HCT116 (cell line): Measurements from ENCODE around the gene ABCB8. TPM values are rescaled to one million over a fixed set of nuclear protein-coding genes. Genes with fewer than 3 reads are reported as not detected.

ENCODE experiments used
- ATAC-seq: fragments of 200-7000 bp; cut with Tn5 transposase; 2 replicates; pipeline ENCODE4 v1.9.1; 2020; ENCODE audit warnings: mild to moderate bottlenecking, moderate library complexity
- BruUV-seq: library from RNA; stranded (reverse); fragments of 400-500 nt; replicated peaks from 2 replicates; lab custom pipeline; 2021; lab: Mats Ljungman, UMichigan
- CTCF ChIA-PET: fragments of 300-600 bp; sonication (Branson Sonifier 250); formaldehyde crosslinking; loops from one replicate; lab custom pipeline; 2021; ENCODE audit warnings: antibody characterized with exemption; lab: Charles Lee
- POLR2A ChIA-PET: fragments of 300-600, 350-600 bp; sonication (Branson Sonifier 250); formaldehyde crosslinking; loops from one replicate; lab custom pipeline; 2021; ENCODE audit warnings: antibody characterized with exemption; lab: Charles Lee
- RAD21 ChIA-PET, 2 experiments: fragments of 300-600 bp; sonication (Branson Sonifier 250); formaldehyde crosslinking; loops; one replicate each; lab custom pipeline; 2023; ENCODE audit warnings: low total read pairs in 2 of 2; ENCODE audit not compliant: uncharacterized antibody in 2 of 2, unreplicated experiment in 2 of 2, low non-redundant PET in 1 of 2; lab: Charles Lee
- DNase-seq: peaks from one replicate; pipeline ENCODE4 v3.0.0-alpha.2; 2010; ENCODE audit warnings: low read depth, low spot score
- H2AFZ ChIP-seq: fragments of 200-600 bp; shearing (Covaris generic), sonication (generic); 2 replicates; pipeline ENCODE4 v1.6.1; 2017; ENCODE audit warnings: low read depth, mixed run types, mixed read lengths, antibody characterized with exemption, low read length; ENCODE audit not compliant: poor library complexity, severe bottlenecking
- H3K27ac ChIP-seq: 2 replicates; pipeline ENCODE4 v1.5.1; 2012; ENCODE audit warnings: low read depth, low read length
- H3K27me3 ChIP-seq: fragments of 200-600 bp; sonication (generic); 2 replicates; pipeline ENCODE4 v1.6.1; 2016; ENCODE audit warnings: mixed run types, low read length, mixed read lengths; ENCODE audit not compliant: insufficient read depth
- H3K36me3 ChIP-seq, 2 experiments: fragments of 200-500 bp in 1 of 2; fragments of 200-600 bp in 1 of 2; sonication (Bioruptor generic) in 1 of 2; sonication (generic) in 1 of 2; 2 replicates each; pipeline versions ENCODE4 v1.5.1 to v1.6.1; 2014 to 2016; ENCODE audit warnings: low read length in 2 of 2, inconsistent platforms in 1 of 2, mixed read lengths in 1 of 2, mixed run types in 1 of 2; ENCODE audit not compliant: insufficient read depth in 2 of 2, control insufficient read depth in 1 of 2
- H3K4me1 ChIP-seq, 2 experiments: fragments of 200-600 bp in 1 of 2; sonication (generic) in 1 of 2; 2 replicates each; pipeline versions ENCODE4 v1.5.1 to v1.6.1; 2012 to 2017; ENCODE audit warnings: low read length in 2 of 2, inconsistent platforms in 1 of 2, mild to moderate bottlenecking in 1 of 2, mixed read lengths in 1 of 2, mixed run types in 1 of 2, moderate library complexity in 1 of 2; ENCODE audit not compliant: insufficient read depth in 2 of 2, control insufficient read depth in 1 of 2
- H3K4me2 ChIP-seq: fragments of 200-600 bp; sonication (generic); 2 replicates; pipeline ENCODE4 v1.6.1; 2017; ENCODE audit warnings: mixed run types, low read length, mixed read lengths
- H3K4me3 ChIP-seq, 2 experiments: fragments of 200-600 bp in 1 of 2; sonication (generic) in 1 of 2; replicated peaks in 1 of 2; 2 replicates each; pipeline ENCODE4 v1.5.1; 2011 to 2016; ENCODE audit warnings: low read length in 2 of 2, control low read depth in 1 of 2, low read depth in 1 of 2, mild to moderate bottlenecking in 1 of 2, mixed read lengths in 1 of 2, mixed run types in 1 of 2
- H3K79me2 ChIP-seq: fragments of 200-600 bp; sonication (generic); 2 replicates; pipeline ENCODE4 v1.6.1; 2017; ENCODE audit warnings: mild to moderate bottlenecking, mixed run types, low read length, moderate library complexity, mixed read lengths; ENCODE audit not compliant: insufficient read depth
- H3K9ac ChIP-seq: fragments of 200-600 bp; sonication (generic); 2 replicates; pipeline ENCODE4 v1.6.1; 2016; ENCODE audit warnings: low read length, mixed read lengths
- H3K9me2 ChIP-seq: fragments of 200-600 bp; sonication (generic), shearing (Covaris generic); 2 replicates; pipeline ENCODE4 v1.6.1; 2017; ENCODE audit warnings: mixed run types, mild to moderate bottlenecking, moderate library complexity; ENCODE audit not compliant: insufficient read depth
- H3K9me3 ChIP-seq, 2 experiments: fragments of 200-500 bp in 1 of 2; fragments of 200-600 bp in 1 of 2; sonication (Bioruptor generic) in 1 of 2; sonication (generic) in 1 of 2; 2 replicates each; pipeline ENCODE4 v1.6.1; 2014 to 2017; ENCODE audit warnings: low read length in 2 of 2, mixed read lengths in 2 of 2, inconsistent platforms in 1 of 2, low read depth in 1 of 2, mild to moderate bottlenecking in 1 of 2, mixed run types in 1 of 2, moderate library complexity in 1 of 2; ENCODE audit not compliant: control insufficient read depth in 1 of 2, insufficient read depth in 1 of 2
- H4K20me1 ChIP-seq: fragments of 200-600 bp; sonication (generic), shearing (Covaris generic); 2 replicates; pipeline ENCODE4 v1.6.1; 2017; ENCODE audit warnings: mixed run types, mild to moderate bottlenecking, moderate library complexity; ENCODE audit not compliant: insufficient read depth
- CTCF ChIP-seq, 3 experiments: fragments of 200-600 bp in 1 of 3; sonication (generic) in 1 of 3; IDR thresholded peaks in 2 of 3; conservative IDR thresholded peaks in 1 of 3; 2 replicates each; pipeline ENCODE4 v1.5.1; 2012 to 2017; ENCODE audit warnings: low read depth in 2 of 3, low read length in 2 of 3, antibody characterized with exemption in 1 of 3, borderline replicate concordance in 1 of 3, control low read depth in 1 of 3, mild to moderate bottlenecking in 1 of 3, mixed read lengths in 1 of 3, mixed run types in 1 of 3, moderate library complexity in 1 of 3; ENCODE audit not compliant: insufficient read depth in 1 of 3
- REST ChIP-seq: IDR thresholded peaks from 2 replicates; pipeline ENCODE4 v1.6.1; 2012; ENCODE audit warnings: low read depth
- intact Hi-C: fragments of 100-400 bp; cut with micrococcal nuclease; formaldehyde crosslinking; loops from 2 replicates; pipeline ENCODE4 v1.10.0; 2022
- total RNA-seq: library from RNA; stranded (reverse); gene quantifications from one replicate; pipeline ENCODE4 v1.2.1, GENCODE V29; 2021; ENCODE audit not compliant: unreplicated experiment

The ABCB8 gene
- total RNA-seq, 1 experiment from 2014 or later = 55.2 TPM

DNA sequence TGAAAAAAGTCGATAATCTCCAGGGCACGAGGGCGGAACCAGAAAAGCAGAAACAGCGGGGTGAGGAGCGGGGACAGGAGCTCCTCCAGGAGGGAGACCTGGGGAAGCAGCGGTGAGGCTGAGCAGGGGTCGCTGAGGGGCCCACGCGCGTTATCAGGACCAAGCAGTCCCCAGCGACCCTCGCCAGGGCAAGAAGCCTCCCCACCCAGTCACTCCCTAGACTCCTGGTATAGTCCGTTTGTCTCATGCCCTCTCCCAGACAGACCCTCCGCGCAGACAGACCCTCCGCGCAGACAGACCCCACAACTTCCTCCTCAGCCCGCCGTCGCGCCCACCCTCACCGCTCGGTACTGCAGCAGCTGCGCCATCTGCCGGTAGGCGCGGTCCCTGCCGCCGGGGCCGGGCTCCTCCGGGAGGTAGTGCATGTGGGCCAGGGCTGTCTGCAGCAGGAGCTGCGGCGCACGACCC lies 10.3 kb upstream of the ABCB8 start:
- TF ChIP-seq REST (no peak), CTCF (IDR thresholded peaks at IDR 0.05 in 2 of 3, conservative IDR thresholded peaks at IDR 0.05 in 1 of 3; ENCODE audit: borderline replicate concordance in 1 of 3, insufficient read depth in 1 of 3, low read depth in 2 of 3, low read length in 2 of 3) (peak in 2 of 3 experiments; percentile 96 to 99; a peak in 4 of 6 replicates)
- TF ChIP-seq, all 23 proteins: peak for 1
- no peak overlapping the region for H2AFZ ChIP-seq
- H4K20me1 ChIP-seq = no peaks in the 10 kb centered on the region
- no peak overlapping the region for H3K4me3 ChIP-seq
- H3K9me2 ChIP-seq = no peaks in the 10 kb centered on the region
- H3K9ac ChIP-seq = peak overlapping the region; percentile 38; the same call in 1 of the 2 replicates
- no peaks in the 10 kb centered on the region for H3K9me3 ChIP-seq
- POLR2A ChIA-PET = interaction anchor here (0.6 to 2.0 kb wide), 3 partner anchors 9 to 43 kb away, joined by 4 to 10 read pairs (median 5); partner anchors contain the start of gene ABCB8
- H3K4me2 ChIP-seq = peak overlapping the region; percentile 60
- no peaks in the 10 kb centered on the region for H3K36me3 ChIP-seq
- RAD21 ChIA-PET = interaction anchor here (0.5 to 1.0 kb wide), 4 partner anchors 9 to 228 kb away, joined by 3 read pairs; no protein-coding TSS in a partner anchor
- peak overlapping the region; percentile 8; the same call in 1 of the 2 replicates for H3K27ac ChIP-seq
- ATAC-seq (peak; percentile 91), DNase-seq (no peak)
- H3K27me3 ChIP-seq = no peaks in the 10 kb centered on the region
- no peaks in the 10 kb centered on the region for H3K79me2 ChIP-seq
- no TSS peak for BruUV-seq
- peaks cover 0 to 24% of the 10 kb centered on the region in 2 experiments; a peak in 2 of 4 replicates for H3K4me1 ChIP-seq
- CTCF ChIA-PET = interaction anchor here (0.6 to 5.2 kb wide), 12 partner anchors 8 to 120 kb away, joined by 3 to 59 read pairs (median 4); partner anchors contain the start of genes ABCB8, FASTK and NOS3
- intact Hi-C loops = loop anchor here (1.0 to 10.0 kb wide), 3 partner anchors 55 to 243 kb away; no protein-coding TSS in a partner anchor
